ENCODE measurements around the gene BRPF3. TPM values are rescaled to one million over a fixed set of nuclear protein-coding genes. Genes with fewer than 3 reads are reported as not detected.

Gene BRPF3
- total and polyA plus RNA-seq, 2 of the 13 experiments (the other 11 are each of a cell fraction or from before 2014, with no cell fraction given) = 12.3 to 22.9 TPM

GRCh38 chr6:36244641-36245280 lies 48.2 kb downstream of the BRPF3 start:
- 38% methylated on average over 8 of the region's 8 CpGs for WGBS (ENCODE audit: low lambda C conversion rate)
- H3K4me2 ChIP-seq (ENCODE audit: low read depth, low read length) = peak overlapping the region; percentile 58
- BruUV-seq (replicated peaks) = no TSS peak
- peak; percentile 74 for TF ChIP-seq PBX2 (CRISPR knock-in tag; IDR thresholded peaks at IDR 0.05)
- TF ChIP-seq ZNF160 (CRISPR knock-in tag; IDR thresholded peaks at IDR 0.05) = 0 out of 2 replicates have a peak, but pooled peaks have one; percentile 53
- TF ChIP-seq HOXA5 (CRISPR knock-in tag; IDR thresholded peaks at IDR 0.05) = peak; percentile 83
- no peak for TF ChIP-seq PAX8 (CRISPR knock-in tag; IDR thresholded peaks at IDR 0.05; ENCODE audit: borderline replicate concordance)
- 0 out of 2 replicates have a peak, but pooled peaks have one; percentile 25 for TF ChIP-seq GFI1 (CRISPR knock-in tag; IDR thresholded peaks at IDR 0.05; ENCODE audit: borderline replicate concordance)
- TF ChIP-seq HNF4A (CRISPR knock-in tag; IDR thresholded peaks at IDR 0.05) = peak; percentile 8; the same call in 1 of the 2 replicates
- 0 out of 2 replicates have a peak, but pooled peaks have one; percentile 26 for TF ChIP-seq YEATS4 (CRISPR knock-in tag; IDR thresholded peaks at IDR 0.05; ENCODE audit: borderline replicate concordance)
- TF ChIP-seq JUN (CRISPR knock-in tag; IDR thresholded peaks at IDR 0.05) = peak; percentile 12; the same call in 1 of the 2 replicates
- 0 out of 2 replicates have a peak, but pooled peaks have one; percentile 44 for TF ChIP-seq SALL1 (CRISPR knock-in tag; IDR thresholded peaks at IDR 0.05)
- no peak for TF ChIP-seq CREB3 (CRISPR knock-in tag; IDR thresholded peaks at IDR 0.05)
- no peak for TF ChIP-seq ZNF83 (CRISPR knock-in tag; IDR thresholded peaks at IDR 0.05; ENCODE audit: borderline replicate concordance)
- TF ChIP-seq CCAR2 (optimal IDR thresholded peaks at IDR 0.05; ENCODE audit: low read depth, low read length) = no peak
- TF ChIP-seq KLF15 (CRISPR knock-in tag; IDR thresholded peaks at IDR 0.05; ENCODE audit: borderline replicate concordance) = no peak
- no peak for TF ChIP-seq TFDP2 (CRISPR knock-in tag; IDR thresholded peaks at IDR 0.05)
- 0 out of 4 replicates have a peak, but pooled peaks of 1 of the 2 experiments have one; percentile 12 for TF ChIP-seq HMGXB4 (CRISPR knock-in tag; IDR thresholded peaks at IDR 0.05; ENCODE audit: borderline replicate concordance in 1 of 2, low read depth in 1 of 2)
- TF ChIP-seq ZNF605 (CRISPR knock-in tag; IDR thresholded peaks at IDR 0.05) = peak; percentile 75; the same call in 1 of the 2 replicates
- no peak for TF ChIP-seq REL (CRISPR knock-in tag; conservative IDR thresholded peaks at IDR 0.05)
- peak; percentile 87 for TF ChIP-seq NFYC (CRISPR knock-in tag; IDR thresholded peaks at IDR 0.05)
- TF ChIP-seq U2AF1 (optimal IDR thresholded peaks at IDR 0.05; ENCODE audit: low read depth, low read length) = no peak

More at GRCh38 chr6:36244641-36245280, 48.2 kb downstream of the BRPF3 start:
- Histone ChIP-seq H3K79me2 (ENCODE audit: insufficient read depth, low read length) (no peaks in the 10 kb centered on the region), H3K4me1 (ENCODE audit: insufficient read depth, low read length) (peaks cover 67% of the 10 kb centered on the region), H3K36me3 (replicated peaks in 1 of 2; ENCODE audit: control insufficient read depth in 1 of 2, insufficient read depth in 2 of 2, low read length in 2 of 2) (no peaks in the 10 kb centered on the region), H2AFZ (ENCODE audit: low read length) (peak overlapping the region; percentile 43), H3K9ac (ENCODE audit: insufficient read depth, low read depth, low read length) (no peak overlapping the region), H3K4me3 (replicated peaks in 1 of 3; ENCODE audit: insufficient read depth in 1 of 3, low read depth in 2 of 3, low read length in 3 of 3) (peak overlapping the region in 1 of 3 experiments; percentile 6; a peak in 1 of 6 replicates), H3K9me3 (ENCODE audit: low read length) (no peaks in the 10 kb centered on the region), H3K27me3 (ENCODE audit: control insufficient read depth in 1 of 2, insufficient read depth in 2 of 2, low read length in 2 of 2) (no peaks in the 10 kb centered on the region), H3K27ac (ENCODE audit: extremely low read length, insufficient read depth, low read length) (no peak overlapping the region), H4K20me1 (ENCODE audit: insufficient read depth, low read length) (no peaks in the 10 kb centered on the region)
- DNase-seq (ENCODE audit: low spot score) (peak; percentile 88), FAIRE-seq (peak; percentile 47), ATAC-seq (peak; percentile 78)
- in situ Hi-C loops (cut with HindIII; ENCODE audit: extremely low pct_ligation_motif_present, low pct_unique_long_range_greater_than_20kb) = no loop called here
- ChIA-PET POLR2A (interaction anchor here (0.7 to 1.5 kb wide), 3 partner anchors 9 to 217 kb away, joined by 3 to 4 read pairs (median 3); partner anchors contain the start of gene MAPK14), CTCF (ENCODE audit: low intra/inter-chr PET ratio, low total read pairs) (no interaction called here)
- intact Hi-C loops (cut with micrococcal nuclease; ENCODE audit: unreplicated experiment) = no loop called here

All from HepG2 (cell line).